ENCODE results near the gene NHERF1. TPM values are rescaled to one million over a fixed set of nuclear protein-coding genes. Genes with fewer than 3 reads are reported as not detected.

The NHERF1 gene
- total and polyA plus RNA-seq, 2 of the 13 experiments (the other 11 are each of a cell fraction or from before 2014, with no cell fraction given), result 169 to 269 TPM

GRCh38 chr17:74749279-74750038 is 1.0 kb downstream of the NHERF1 start (continued):
- 0 out of 2 replicates have a peak, but pooled peaks have one; percentile 1 for TF ChIP-seq ZNF451 (CRISPR knock-in tag; IDR thresholded peaks at IDR 0.05)
- peak; percentile 55 for TF ChIP-seq ZFY (CRISPR knock-in tag; IDR thresholded peaks at IDR 0.05)
- TF ChIP-seq ZNF792 (CRISPR knock-in tag; IDR thresholded peaks at IDR 0.05), result peak; percentile 17; the same call in 1 of the 2 replicates
- no peak for TF ChIP-seq ERF (CRISPR knock-in tag; IDR thresholded peaks at IDR 0.05)
- TF ChIP-seq SMARCE1 (IDR thresholded peaks at IDR 0.05; ENCODE audit: borderline replicate concordance), result no peak
- no peak for TF ChIP-seq ZNF354B (CRISPR knock-in tag; IDR thresholded peaks at IDR 0.05)
- TF ChIP-seq CSRNP2 (CRISPR knock-in tag; conservative IDR thresholded peaks at IDR 0.05; ENCODE audit: low read depth), result 0 out of 2 replicates have a peak, but pooled peaks have one; percentile 54
- no peak for TF ChIP-seq NFE2L1 (CRISPR knock-in tag; IDR thresholded peaks at IDR 0.05; ENCODE audit: borderline replicate concordance)
- TF ChIP-seq FOXK2 (IDR thresholded peaks at IDR 0.05), result no peak
- TF ChIP-seq ZNF713 (CRISPR knock-in tag; IDR thresholded peaks at IDR 0.05), result 0 out of 2 replicates have a peak, but pooled peaks have one; percentile 0
- peak; percentile 27; the same call in 1 of the 2 replicates for TF ChIP-seq ZNF83 (CRISPR knock-in tag; IDR thresholded peaks at IDR 0.05; ENCODE audit: borderline replicate concordance)
- TF ChIP-seq HNF4A (CRISPR knock-in tag; IDR thresholded peaks at IDR 0.05), result peak; percentile 33
- no peak for TF ChIP-seq NR2F6 (IDR thresholded peaks at IDR 0.05)
- TF ChIP-seq NR2F6 (CRISPR knock-in tag; IDR thresholded peaks at IDR 0.05), result peak; percentile 11; the same call in 1 of the 2 replicates
- 0 out of 2 replicates have a peak, but pooled peaks have one; percentile 13 for TF ChIP-seq ZFX (CRISPR knock-in tag; IDR thresholded peaks at IDR 0.05; ENCODE audit: low read depth)
- TF ChIP-seq SIN3A (IDR thresholded peaks at IDR 0.05; ENCODE audit: borderline replicate concordance, low read depth, low read length), result 0 out of 2 replicates have a peak, but pooled peaks have one; percentile 37
- peak; percentile 8; the same call in 1 of the 2 replicates for TF ChIP-seq IRF9 (CRISPR knock-in tag; IDR thresholded peaks at IDR 0.05; ENCODE audit: borderline replicate concordance)
- TF ChIP-seq ZNF549 (CRISPR knock-in tag; IDR thresholded peaks at IDR 0.05), result no peak
- TF ChIP-seq SALL1 (CRISPR knock-in tag; IDR thresholded peaks at IDR 0.05), result no peak
- TF ChIP-seq ZNF446 (CRISPR knock-in tag; IDR thresholded peaks at IDR 0.05), result peak; percentile 56; the same call in 1 of the 2 replicates
- TF ChIP-seq PCBP1 (IDR thresholded peaks at IDR 0.05; ENCODE audit: borderline replicate concordance, low read depth, low read length), result peak; percentile 40; the same call in 1 of the 2 replicates
- TF ChIP-seq ZC3H4 (CRISPR knock-in tag; IDR thresholded peaks at IDR 0.05; ENCODE audit: borderline replicate concordance), result peak; percentile 46; the same call in 1 of the 2 replicates
- 0 out of 2 replicates have a peak, but pooled peaks have one; percentile 47 for TF ChIP-seq MLX (CRISPR knock-in tag; IDR thresholded peaks at IDR 0.05)
- TF ChIP-seq KLF11 (CRISPR knock-in tag; IDR thresholded peaks at IDR 0.05), result 0 out of 2 replicates have a peak, but pooled peaks have one; percentile 27
- peak; percentile 50; the same call in 1 of the 2 replicates for TF ChIP-seq MEIS1 (CRISPR knock-in tag; IDR thresholded peaks at IDR 0.05; ENCODE audit: borderline replicate concordance)
- TF ChIP-seq SOX5 (CRISPR knock-in tag; IDR thresholded peaks at IDR 0.05; ENCODE audit: borderline replicate concordance), result no peak
- no peak for TF ChIP-seq ZBTB7A (CRISPR knock-in tag; IDR thresholded peaks at IDR 0.05)
- TF ChIP-seq ARNTL (CRISPR knock-in tag; IDR thresholded peaks at IDR 0.05), result peak; percentile 54; the same call in 1 of the 2 replicates
- TF ChIP-seq REL (CRISPR knock-in tag; conservative IDR thresholded peaks at IDR 0.05), result 0 out of 2 replicates have a peak, but pooled peaks have one; percentile 63
- TF ChIP-seq SAFB2 (CRISPR knock-in tag; IDR thresholded peaks at IDR 0.05; ENCODE audit: borderline replicate concordance, low read depth), result no peak
